ENCODE measurements around the gene TCEAL7. TPM values are rescaled to one million over a fixed set of nuclear protein-coding genes. Genes with fewer than 3 reads are reported as not detected.

TCEAL7 gene
- total RNA-seq, 6 experiments from 2014 or later, result 12.3 to 17.5 (median 16.0) TPM

DNA sequence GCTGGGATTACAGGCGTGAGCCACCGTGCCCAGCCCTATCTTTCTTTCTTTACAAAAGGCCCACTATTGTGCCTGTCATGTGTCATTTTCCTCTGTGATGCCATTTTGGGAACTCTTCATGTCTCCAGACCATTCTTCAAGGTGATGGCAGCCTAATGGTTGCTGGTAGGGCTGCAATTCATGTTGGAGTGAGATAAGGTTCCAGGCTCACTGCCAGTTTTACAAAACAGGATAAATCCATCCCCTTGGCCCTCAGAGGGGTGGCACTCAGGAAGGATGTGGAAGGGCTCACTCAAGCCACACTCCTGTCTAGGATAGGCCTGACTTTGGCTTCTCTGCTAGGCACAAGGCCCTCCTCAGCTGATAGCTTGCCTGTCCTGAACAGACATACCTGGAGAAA, 30.1 kb downstream of the TCEAL7 start:
- H3K4me3 Mint-ChIP-seq, result no peak overlapping the region
- H3K27ac Mint-ChIP-seq, result peak overlapping the region; percentile 53; the same call in 1 of the 2 replicates
- H3K27me3 Mint-ChIP-seq (ENCODE audit: insufficient read depth), result peaks cover 1% of the 10 kb centered on the region; the same call in 1 of the 2 replicates
- TF ChIP-seq, protein P1, sequence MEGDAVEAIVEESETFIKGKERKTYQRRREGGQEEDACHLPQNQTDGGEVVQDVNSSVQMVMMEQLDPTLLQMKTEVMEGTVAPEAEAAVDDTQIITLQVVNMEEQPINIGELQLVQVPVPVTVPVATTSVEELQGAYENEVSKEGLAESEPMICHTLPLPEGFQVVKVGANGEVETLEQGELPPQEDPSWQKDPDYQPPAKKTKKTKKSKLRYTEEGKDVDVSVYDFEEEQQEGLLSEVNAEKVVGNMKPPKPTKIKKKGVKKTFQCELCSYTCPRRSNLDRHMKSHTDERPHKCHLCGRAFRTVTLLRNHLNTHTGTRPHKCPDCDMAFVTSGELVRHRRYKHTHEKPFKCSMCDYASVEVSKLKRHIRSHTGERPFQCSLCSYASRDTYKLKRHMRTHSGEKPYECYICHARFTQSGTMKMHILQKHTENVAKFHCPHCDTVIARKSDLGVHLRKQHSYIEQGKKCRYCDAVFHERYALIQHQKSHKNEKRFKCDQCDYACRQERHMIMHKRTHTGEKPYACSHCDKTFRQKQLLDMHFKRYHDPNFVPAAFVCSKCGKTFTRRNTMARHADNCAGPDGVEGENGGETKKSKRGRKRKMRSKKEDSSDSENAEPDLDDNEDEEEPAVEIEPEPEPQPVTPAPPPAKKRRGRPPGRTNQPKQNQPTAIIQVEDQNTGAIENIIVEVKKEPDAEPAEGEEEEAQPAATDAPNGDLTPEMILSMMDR (IDR thresholded peaks at IDR 0.05), result no peak
- H3K4me1 Mint-ChIP-seq (ENCODE audit: low read depth), result peaks cover 52% of the 10 kb centered on the region
- no peaks in the 10 kb centered on the region for H3K9me3 Mint-ChIP-seq
- H3K36me3 Mint-ChIP-seq (ENCODE audit: low read depth), result peaks cover 14% of the 10 kb centered on the region
- DNase-seq, result no peak

DNA sequence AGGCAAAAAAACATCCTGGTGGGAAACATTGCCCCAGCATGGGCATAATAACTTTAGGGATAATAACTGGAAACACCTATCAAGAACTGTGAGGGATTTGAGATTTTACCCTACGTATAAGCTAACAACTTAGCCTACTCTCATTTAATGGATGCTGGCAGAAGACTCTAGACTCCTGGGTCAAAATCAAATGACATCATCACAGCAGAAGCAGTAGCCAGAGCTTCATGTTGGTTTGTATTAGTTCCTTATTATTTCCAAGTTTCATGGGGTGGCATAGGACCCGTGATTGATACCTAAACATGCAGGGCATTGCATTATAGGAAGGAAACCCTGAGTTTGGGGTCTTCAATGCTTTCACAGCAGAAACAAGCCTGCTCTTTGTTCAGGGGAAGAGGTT, 30.9 kb downstream of the TCEAL7 start:
- DNase-seq, result no peak
- H3K4me1 Mint-ChIP-seq (ENCODE audit: low read depth), result peaks cover 47% of the 10 kb centered on the region
- TF ChIP-seq, protein P1 (IDR thresholded peaks at IDR 0.05), result no peak
- H3K36me3 Mint-ChIP-seq (ENCODE audit: low read depth), result peaks cover 14% of the 10 kb centered on the region
- H3K4me3 Mint-ChIP-seq, result no peak overlapping the region
- H3K9me3 Mint-ChIP-seq, result no peaks in the 10 kb centered on the region
- peaks cover 1% of the 10 kb centered on the region; the same call in 1 of the 2 replicates for H3K27me3 Mint-ChIP-seq (ENCODE audit: insufficient read depth)
- peak overlapping the region; percentile 37; the same call in 1 of the 2 replicates for H3K27ac Mint-ChIP-seq

DNA sequence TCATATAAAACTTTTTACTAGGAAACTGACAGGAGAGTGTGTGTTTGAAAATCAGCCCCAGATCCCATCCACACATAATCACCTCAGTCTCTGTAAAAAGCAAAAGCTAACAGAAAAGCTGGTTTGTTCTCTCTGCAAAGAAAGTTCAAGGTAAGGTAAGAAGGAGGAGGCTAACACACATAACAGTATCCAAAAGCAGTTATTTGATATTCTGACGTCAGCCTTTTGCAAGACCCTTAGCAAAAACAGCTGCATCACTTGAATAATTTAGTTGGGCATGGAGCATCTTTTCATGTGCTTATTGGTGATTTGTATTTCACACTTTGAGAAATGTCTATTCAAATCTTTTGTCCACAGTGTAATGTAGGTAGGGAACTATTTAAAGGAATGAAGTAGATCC, 31.8 kb downstream of the TCEAL7 start:
- H3K9me3 Mint-ChIP-seq, result no peaks in the 10 kb centered on the region
- H3K27me3 Mint-ChIP-seq (ENCODE audit: insufficient read depth), result peaks cover 1% of the 10 kb centered on the region; the same call in 1 of the 2 replicates
- peak overlapping the region; percentile 58 for H3K27ac Mint-ChIP-seq
- no peak for DNase-seq
- peaks cover 49% of the 10 kb centered on the region for H3K4me1 Mint-ChIP-seq (ENCODE audit: low read depth)
- H3K36me3 Mint-ChIP-seq (ENCODE audit: low read depth), result peaks cover 8% of the 10 kb centered on the region
- H3K4me3 Mint-ChIP-seq, result peak overlapping the region; percentile 28; the same call in 1 of the 2 replicates
- TF ChIP-seq, protein P1 (IDR thresholded peaks at IDR 0.05), result no peak

DNA sequence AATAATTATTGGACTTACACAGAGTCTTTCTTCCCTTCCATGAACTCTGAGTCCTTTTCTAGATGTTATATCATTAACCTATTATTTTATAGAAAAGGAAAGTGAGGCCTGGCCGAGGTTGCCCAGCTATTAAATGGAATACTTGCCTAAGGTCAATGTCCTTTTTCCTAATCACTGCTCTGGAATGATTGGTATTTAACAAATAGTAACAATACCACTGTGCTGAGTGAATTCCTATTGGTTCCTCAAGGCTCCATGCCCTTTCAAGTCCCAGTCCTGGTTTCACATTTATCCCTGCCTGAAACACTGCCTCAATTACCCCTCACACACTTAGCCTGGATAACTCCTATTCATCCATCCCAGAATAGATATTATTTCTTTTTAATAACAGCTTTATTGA, 32.4 kb downstream of the TCEAL7 start:
- no peaks in the 10 kb centered on the region for H3K9me3 Mint-ChIP-seq
- peaks cover 53% of the 10 kb centered on the region for H3K4me1 Mint-ChIP-seq (ENCODE audit: low read depth)
- peaks cover 1% of the 10 kb centered on the region; the same call in 1 of the 2 replicates for H3K27me3 Mint-ChIP-seq (ENCODE audit: insufficient read depth)
- H3K36me3 Mint-ChIP-seq (ENCODE audit: low read depth), result peaks cover 5% of the 10 kb centered on the region
- peak overlapping the region; percentile 45; the same call in 1 of the 2 replicates for H3K27ac Mint-ChIP-seq
- TF ChIP-seq, protein P1 (IDR thresholded peaks at IDR 0.05), result no peak
- peak; percentile 36 for DNase-seq
- 0 out of 2 replicates have a peak overlapping the region, but pooled peaks have one; percentile 17 for H3K4me3 Mint-ChIP-seq

DNA sequence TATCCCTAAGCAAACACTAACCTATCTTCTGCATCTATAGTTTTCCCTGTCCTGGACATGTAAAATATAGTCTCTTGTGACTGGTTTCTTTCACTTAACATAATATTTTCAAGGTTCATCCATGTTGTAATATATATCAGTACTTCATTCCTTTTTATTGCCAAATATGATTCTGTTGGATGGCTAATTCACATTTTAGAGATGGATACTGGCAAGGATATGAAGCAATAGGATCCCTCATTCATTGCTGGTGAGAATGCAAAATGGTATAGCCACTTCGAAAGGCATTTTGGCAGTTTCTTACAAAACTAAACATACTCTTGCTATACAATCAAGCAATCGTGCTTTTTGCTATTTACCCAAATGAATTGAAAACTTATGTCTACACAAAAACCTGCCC, 33.0 kb downstream of the TCEAL7 start:
- TF ChIP-seq, protein P1 (IDR thresholded peaks at IDR 0.05), result no peak
- Mint-ChIP-seq H3K9me3 (no peaks in the 10 kb centered on the region), H3K27ac (0 out of 2 replicates have a peak overlapping the region, but pooled peaks have one; percentile 45), H3K27me3 (ENCODE audit: insufficient read depth) (peaks cover 1% of the 10 kb centered on the region; the same call in 1 of the 2 replicates), H3K4me3 (no peak overlapping the region), H3K4me1 (ENCODE audit: low read depth) (peaks cover 53% of the 10 kb centered on the region), H3K36me3 (ENCODE audit: low read depth) (no peaks in the 10 kb centered on the region)
- no peak for DNase-seq
